D721Med (cell line): ENCODE measurements around the gene FBN1.

ENCODE experiments used
- DNase-seq: peaks from one replicate; pipeline ENCODE4 v3.0.0; 2011; ENCODE audit warnings: low spot score; ENCODE audit not compliant: insufficient read length
- FAIRE-seq: peaks from 2 replicates; lab custom pipeline; 2011; peaks lifted over from hg19 to GRCh38; lab: Jason Lieb, UNC
- TF ChIP-seq, protein P1 (sequence below): IDR thresholded peaks from 2 replicates; pipeline ENCODE4 v1.5.1; 2012; ENCODE audit warnings: mild to moderate bottlenecking, control low read depth; ENCODE audit not compliant: insufficient read depth; ENCODE audit errors: missing control alignments

Gene FBN1

GRCh38 chr15:48363474-48363873 lies 282.0 kb downstream of the FBN1 start:
- FAIRE-seq (no peak), DNase-seq (no peak)
- TF ChIP-seq, protein P1, sequence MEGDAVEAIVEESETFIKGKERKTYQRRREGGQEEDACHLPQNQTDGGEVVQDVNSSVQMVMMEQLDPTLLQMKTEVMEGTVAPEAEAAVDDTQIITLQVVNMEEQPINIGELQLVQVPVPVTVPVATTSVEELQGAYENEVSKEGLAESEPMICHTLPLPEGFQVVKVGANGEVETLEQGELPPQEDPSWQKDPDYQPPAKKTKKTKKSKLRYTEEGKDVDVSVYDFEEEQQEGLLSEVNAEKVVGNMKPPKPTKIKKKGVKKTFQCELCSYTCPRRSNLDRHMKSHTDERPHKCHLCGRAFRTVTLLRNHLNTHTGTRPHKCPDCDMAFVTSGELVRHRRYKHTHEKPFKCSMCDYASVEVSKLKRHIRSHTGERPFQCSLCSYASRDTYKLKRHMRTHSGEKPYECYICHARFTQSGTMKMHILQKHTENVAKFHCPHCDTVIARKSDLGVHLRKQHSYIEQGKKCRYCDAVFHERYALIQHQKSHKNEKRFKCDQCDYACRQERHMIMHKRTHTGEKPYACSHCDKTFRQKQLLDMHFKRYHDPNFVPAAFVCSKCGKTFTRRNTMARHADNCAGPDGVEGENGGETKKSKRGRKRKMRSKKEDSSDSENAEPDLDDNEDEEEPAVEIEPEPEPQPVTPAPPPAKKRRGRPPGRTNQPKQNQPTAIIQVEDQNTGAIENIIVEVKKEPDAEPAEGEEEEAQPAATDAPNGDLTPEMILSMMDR, result no peak

- TF ChIP-seq, protein P1, result no peak
- FAIRE-seq (no peak), DNase-seq (no peak)
These were observed 283.8 kb downstream of the FBN1 start for GRCh38 chr15:48361685-48362084.

DNA sequence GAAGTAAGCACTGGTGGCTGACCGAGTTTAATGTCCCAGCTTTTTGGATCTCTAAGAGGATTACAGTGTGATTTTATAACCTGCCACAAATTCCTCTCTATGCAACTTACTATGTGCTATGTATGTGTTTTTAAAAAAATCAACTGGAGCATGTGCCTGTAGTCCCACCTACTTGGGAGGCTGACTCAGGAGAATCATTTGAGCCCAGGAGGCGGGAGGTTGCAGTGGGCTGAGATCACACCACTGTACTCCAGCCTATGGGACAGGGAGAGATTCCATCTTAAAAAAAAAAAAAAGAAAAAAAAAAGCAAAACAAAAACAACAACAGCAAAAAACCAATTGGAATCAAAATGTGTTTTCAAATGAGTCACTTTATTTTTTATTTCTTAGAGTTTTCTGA lies 284.7 kb downstream of the FBN1 start:
- FAIRE-seq, result no peak
- TF ChIP-seq, protein P1, result no peak

More for the DNA sequence above, 284.7 kb downstream of the FBN1 start:
- no peak for DNase-seq
